ENCODE data around the gene GPC5. TPM values are rescaled to one million over a fixed set of nuclear protein-coding genes. Genes with fewer than 3 reads are reported as not detected.

The GPC5 gene
- total and polyA plus RNA-seq, 3 experiments from 2014 or later = 0.08 to 0.39 (median 0.13) TPM

GRCh38 chr13:91962946-91963345 is 564.5 kb downstream of the GPC5 start:
- no peaks in the 10 kb centered on the region for H3K4me1 ChIP-seq (ENCODE audit: insufficient read depth, low read length)
- no peaks in the 10 kb centered on the region for H3K27me3 ChIP-seq (ENCODE audit: insufficient read depth, low read length, poor library complexity, severe bottlenecking)
- H3K4me1 Mint-ChIP-seq = no peaks in the 10 kb centered on the region
- POLR2A ChIA-PET = no interaction called here
- no peaks in the 10 kb centered on the region for H3K36me3 Mint-ChIP-seq
- no peaks in the 10 kb centered on the region for H3K9me3 ChIP-seq (ENCODE audit: low read length)
- H3K27me3 Mint-ChIP-seq = no peaks in the 10 kb centered on the region
- CTCF ChIA-PET = no interaction called here
- H3K27ac Mint-ChIP-seq = no peak overlapping the region
- no peak overlapping the region for H3K4me3 Mint-ChIP-seq
- no peaks in the 10 kb centered on the region for H3K36me3 ChIP-seq (ENCODE audit: insufficient read depth, low read length)
- no peak for DNase-seq
- no peak overlapping the region for H3K27ac ChIP-seq (ENCODE audit: low read depth, low read length)
- peaks cover 2 to 39% (median 5%) of the 10 kb centered on the region in 5 donors for H3K9me3 Mint-ChIP-seq
- no peak overlapping the region for H3K4me3 ChIP-seq (ENCODE audit: low read length)

DNA sequence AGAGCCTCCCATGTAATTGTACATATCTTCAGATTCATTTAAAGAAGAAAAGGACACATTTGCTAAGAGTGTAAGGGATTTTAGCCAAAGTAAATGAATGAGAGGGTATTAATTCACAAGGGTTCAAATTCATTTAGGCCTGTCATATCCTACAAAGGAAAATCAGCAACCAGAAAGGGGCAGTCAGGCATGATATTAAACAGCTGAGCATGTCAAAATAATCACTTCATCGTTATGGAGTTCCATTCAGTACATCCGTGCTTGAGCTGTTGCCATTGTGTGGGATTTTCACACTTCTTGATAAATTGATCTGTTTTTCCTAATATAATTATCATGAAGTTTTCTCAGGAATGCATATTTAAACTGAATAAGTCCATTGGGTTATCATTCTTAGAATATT is 567.1 kb downstream of the GPC5 start:
- Mint-ChIP-seq H3K27me3 (no peaks in the 10 kb centered on the region), H3K27ac (no peak overlapping the region), H3K36me3 (no peaks in the 10 kb centered on the region), H3K9me3 (peaks cover 2 to 34% (median 6%) of the 10 kb centered on the region in 5 donors), H3K4me1 (no peaks in the 10 kb centered on the region), H3K4me3 (no peak overlapping the region)
- Histone ChIP-seq H3K4me3 (ENCODE audit: low read length) (no peak overlapping the region), H3K9me3 (ENCODE audit: low read length) (no peaks in the 10 kb centered on the region), H3K36me3 (ENCODE audit: insufficient read depth, low read length) (no peaks in the 10 kb centered on the region), H3K4me1 (ENCODE audit: insufficient read depth, low read length) (no peaks in the 10 kb centered on the region), H3K27ac (ENCODE audit: low read depth, low read length) (no peak overlapping the region), H3K27me3 (ENCODE audit: insufficient read depth, low read length, poor library complexity, severe bottlenecking) (no peaks in the 10 kb centered on the region)
- ChIA-PET CTCF (no interaction called here), POLR2A (no interaction called here)
- DNase-seq = no peak

DNA sequence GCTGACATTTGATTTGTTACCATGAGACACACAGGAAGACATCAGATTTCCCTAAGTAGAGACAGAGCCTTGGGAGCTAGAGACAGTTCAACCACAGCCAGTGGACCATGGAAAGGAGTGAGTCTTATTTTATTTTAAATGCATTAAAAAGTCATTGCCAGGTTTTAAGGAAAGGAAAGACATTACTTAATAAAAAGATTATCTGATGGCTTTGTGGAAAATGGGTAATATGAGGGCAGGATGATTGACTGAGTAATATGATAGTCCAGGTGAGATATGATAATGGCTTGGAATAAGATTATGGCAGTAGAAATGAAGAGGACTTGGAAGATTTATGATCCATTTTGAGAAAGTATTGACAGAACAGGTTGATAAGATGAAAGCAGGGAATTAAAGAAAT is 580.1 kb downstream of the GPC5 start:
- no peaks in the 10 kb centered on the region for H3K4me1 ChIP-seq (ENCODE audit: insufficient read depth, low read length)
- no peak for DNase-seq
- Mint-ChIP-seq H3K27me3 (no peaks in the 10 kb centered on the region), H3K9me3 (peaks cover 8 to 18% (median 10%) of the 10 kb centered on the region in 5 donors), H3K36me3 (no peaks in the 10 kb centered on the region), H3K4me1 (no peaks in the 10 kb centered on the region), H3K4me3 (no peak overlapping the region), H3K27ac (no peak overlapping the region)
- no peaks in the 10 kb centered on the region for H3K9me3 ChIP-seq (ENCODE audit: low read length)
- no peaks in the 10 kb centered on the region for H3K36me3 ChIP-seq (ENCODE audit: insufficient read depth, low read length)
- no peak overlapping the region for H3K27ac ChIP-seq (ENCODE audit: low read depth, low read length)
- CTCF ChIA-PET = no interaction called here
- no peaks in the 10 kb centered on the region for H3K27me3 ChIP-seq (ENCODE audit: insufficient read depth, low read length, poor library complexity, severe bottlenecking)
- no peak overlapping the region for H3K4me3 ChIP-seq (ENCODE audit: low read length)
- POLR2A ChIA-PET = no interaction called here

DNA sequence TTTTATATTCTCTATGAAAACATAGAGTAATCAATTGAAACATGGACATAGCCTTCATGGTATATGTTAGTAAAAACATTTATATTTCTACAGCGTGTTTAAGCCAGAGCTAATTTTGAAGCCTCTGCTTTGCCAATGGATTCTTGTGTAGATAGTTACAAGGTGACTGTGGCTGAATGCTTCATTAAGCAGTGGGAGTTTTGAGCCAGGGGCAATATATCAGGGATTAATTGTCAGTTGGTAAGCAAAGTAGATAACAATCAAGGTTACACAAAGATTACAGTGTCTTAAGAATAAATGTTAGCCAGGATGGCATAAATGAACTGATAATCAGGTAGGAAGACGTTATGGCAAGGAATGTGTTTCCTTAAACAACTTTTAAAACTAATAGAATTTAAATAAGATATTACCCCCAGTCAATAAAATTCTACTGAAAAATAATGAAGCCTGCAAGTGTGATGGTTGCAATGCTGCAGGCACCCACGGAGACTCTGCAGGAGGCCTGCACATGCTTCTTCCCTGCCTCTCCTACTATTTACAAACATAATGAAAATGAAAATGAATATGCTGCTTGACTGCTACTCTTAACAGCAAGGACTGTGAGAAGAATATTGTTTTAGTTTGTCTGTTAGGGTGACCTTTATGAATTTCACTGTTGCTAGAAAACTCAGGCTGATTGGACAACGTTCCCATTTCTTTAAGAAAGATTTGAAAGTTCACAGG is 588.5 kb downstream of the GPC5 start:
- no peak overlapping the region for H3K4me3 Mint-ChIP-seq
- POLR2A ChIA-PET = no interaction called here

DNA sequence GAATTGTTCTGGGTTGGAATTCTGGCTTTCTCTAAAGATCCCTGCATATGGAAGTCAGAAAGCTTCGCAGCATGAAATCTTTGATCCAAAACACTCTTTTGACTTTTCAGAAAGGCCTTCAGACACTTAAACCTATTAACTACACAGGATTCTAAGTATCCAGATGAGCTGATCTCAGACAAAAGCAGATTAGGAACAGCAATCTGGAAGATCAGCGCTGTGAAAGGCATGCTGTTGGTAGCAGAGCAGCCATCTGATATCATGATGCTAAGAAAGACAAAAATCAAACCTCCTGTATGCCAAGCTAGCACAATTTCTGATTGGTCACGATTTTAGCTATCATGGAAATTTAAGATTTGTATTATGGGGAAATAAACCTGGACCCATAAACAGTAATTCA is 589.9 kb downstream of the GPC5 start:
- Mint-ChIP-seq H3K27ac (no peak overlapping the region), H3K4me3 (no peak overlapping the region), H3K27me3 (no peaks in the 10 kb centered on the region), H3K4me1 (no peaks in the 10 kb centered on the region), H3K36me3 (no peaks in the 10 kb centered on the region), H3K9me3 (peaks cover 0 to 10% (median 0%) of the 10 kb centered on the region in 5 donors)
- no peaks in the 10 kb centered on the region for H3K9me3 ChIP-seq (ENCODE audit: low read length)
- DNase-seq = no peak
- H3K4me3 ChIP-seq (ENCODE audit: low read length) = no peak overlapping the region
- H3K27ac ChIP-seq (ENCODE audit: low read depth, low read length) = no peak overlapping the region
- ChIA-PET CTCF (no interaction called here), POLR2A (no interaction called here)
- no peaks in the 10 kb centered on the region for H3K4me1 ChIP-seq (ENCODE audit: insufficient read depth, low read length)
- no peaks in the 10 kb centered on the region for H3K36me3 ChIP-seq (ENCODE audit: insufficient read depth, low read length)
- no peaks in the 10 kb centered on the region for H3K27me3 ChIP-seq (ENCODE audit: insufficient read depth, low read length, poor library complexity, severe bottlenecking)

More for the DNA sequence above, 588.5 kb downstream of the GPC5 start:
- Histone ChIP-seq H3K9me3 (ENCODE audit: low read length) (no peaks in the 10 kb centered on the region), H3K4me1 (ENCODE audit: insufficient read depth, low read length) (no peaks in the 10 kb centered on the region), H3K27ac (ENCODE audit: low read depth, low read length) (no peak overlapping the region), H3K4me3 (ENCODE audit: low read length) (no peak overlapping the region), H3K36me3 (ENCODE audit: insufficient read depth, low read length) (no peaks in the 10 kb centered on the region), H3K27me3 (ENCODE audit: insufficient read depth, low read length, poor library complexity, severe bottlenecking) (no peaks in the 10 kb centered on the region)
- H3K27ac Mint-ChIP-seq = no peak overlapping the region
- CTCF ChIA-PET = no interaction called here
- H3K27me3 Mint-ChIP-seq = no peaks in the 10 kb centered on the region
- no peaks in the 10 kb centered on the region for H3K4me1 Mint-ChIP-seq
- DNase-seq = no peak
- H3K9me3 Mint-ChIP-seq = peaks cover 0 to 10% (median 3%) of the 10 kb centered on the region in 5 donors
- no peaks in the 10 kb centered on the region for H3K36me3 Mint-ChIP-seq

DNA sequence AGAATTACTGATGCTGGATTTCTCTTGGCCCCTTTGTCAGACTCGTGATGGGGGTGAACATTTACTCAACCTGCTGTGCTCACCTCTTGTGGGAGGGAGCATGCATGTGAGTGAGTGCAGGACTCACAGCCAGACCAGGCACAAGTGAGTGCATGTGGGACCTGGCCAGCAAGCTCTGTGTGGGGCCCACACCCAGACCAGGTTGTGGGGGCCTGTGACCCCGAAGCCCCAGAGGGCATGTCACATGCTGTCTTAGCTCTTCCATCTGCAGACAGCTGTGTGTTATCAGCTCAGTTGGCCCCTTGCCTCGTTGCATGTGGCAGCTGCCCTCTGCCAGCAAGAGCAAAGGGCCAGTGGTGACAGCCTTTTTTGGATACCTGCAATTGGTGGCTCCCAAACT is 614.4 kb downstream of the GPC5 start:
- DNase-seq = no peak
- H3K27me3 ChIP-seq (ENCODE audit: insufficient read depth, low read length, poor library complexity, severe bottlenecking) = no peaks in the 10 kb centered on the region
- POLR2A ChIA-PET = no interaction called here
- CTCF ChIA-PET = no interaction called here
- no peaks in the 10 kb centered on the region for H3K9me3 ChIP-seq (ENCODE audit: low read length)
- no peaks in the 10 kb centered on the region for H3K36me3 Mint-ChIP-seq
- H3K27ac Mint-ChIP-seq = no peak overlapping the region
- no peaks in the 10 kb centered on the region for H3K36me3 ChIP-seq (ENCODE audit: insufficient read depth, low read length)
- no peaks in the 10 kb centered on the region for H3K4me1 ChIP-seq (ENCODE audit: insufficient read depth, low read length)
- no peak overlapping the region for H3K27ac ChIP-seq (ENCODE audit: low read depth, low read length)
- H3K4me3 ChIP-seq (ENCODE audit: low read length) = no peak overlapping the region
- no peak overlapping the region for H3K4me3 Mint-ChIP-seq
- no peaks in the 10 kb centered on the region for H3K4me1 Mint-ChIP-seq
- H3K9me3 Mint-ChIP-seq = peaks cover 0 to 20% (median 6%) of the 10 kb centered on the region in 5 donors
- H3K27me3 Mint-ChIP-seq = no peaks in the 10 kb centered on the region

DNA sequence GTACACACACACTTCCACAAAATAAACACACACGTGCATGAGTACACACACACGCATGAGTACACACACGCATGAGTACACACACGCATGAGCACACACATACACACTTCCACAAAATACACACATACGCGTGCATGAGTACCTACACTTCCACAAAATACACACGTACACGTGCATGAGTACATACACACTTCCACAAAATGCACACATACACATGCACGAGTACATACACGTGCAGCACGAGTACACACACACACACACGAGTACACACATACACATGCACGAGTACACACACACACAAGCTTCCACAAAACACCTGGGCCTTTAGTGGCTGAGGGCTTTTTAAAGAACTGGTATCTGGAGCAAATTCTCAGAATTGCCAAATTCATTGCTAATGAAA is 619.3 kb downstream of the GPC5 start:
- no peaks in the 10 kb centered on the region for H3K27me3 Mint-ChIP-seq
- H3K36me3 ChIP-seq (ENCODE audit: insufficient read depth, low read length) = no peaks in the 10 kb centered on the region
- H3K4me3 ChIP-seq (ENCODE audit: low read length) = no peak overlapping the region
- H3K27me3 ChIP-seq (ENCODE audit: insufficient read depth, low read length, poor library complexity, severe bottlenecking) = no peaks in the 10 kb centered on the region
- no peak overlapping the region for H3K27ac Mint-ChIP-seq
- no peak overlapping the region for H3K4me3 Mint-ChIP-seq
- CTCF ChIA-PET = no interaction called here
- peaks cover 0 to 15% (median 4%) of the 10 kb centered on the region in 5 donors for H3K9me3 Mint-ChIP-seq
- POLR2A ChIA-PET = no interaction called here
- no peak for DNase-seq
- no peak overlapping the region for H3K27ac ChIP-seq (ENCODE audit: low read depth, low read length)
- no peaks in the 10 kb centered on the region for H3K9me3 ChIP-seq (ENCODE audit: low read length)
- no peaks in the 10 kb centered on the region for H3K36me3 Mint-ChIP-seq
- H3K4me1 ChIP-seq (ENCODE audit: insufficient read depth, low read length) = no peaks in the 10 kb centered on the region
- no peaks in the 10 kb centered on the region for H3K4me1 Mint-ChIP-seq

GRCh38 chr13:92028695-92029094 is 630.3 kb downstream of the GPC5 start:
- H3K27ac Mint-ChIP-seq = no peak overlapping the region
- no peaks in the 10 kb centered on the region for H3K36me3 Mint-ChIP-seq
- no peaks in the 10 kb centered on the region for H3K4me1 Mint-ChIP-seq
- H3K4me3 Mint-ChIP-seq = no peak overlapping the region
- H3K27me3 Mint-ChIP-seq = no peaks in the 10 kb centered on the region
- ChIA-PET CTCF (no interaction called here), POLR2A (no interaction called here)
- H3K4me3 ChIP-seq (ENCODE audit: low read length) = no peak overlapping the region
- peaks cover 3 to 20% (median 10%) of the 10 kb centered on the region in 5 donors for H3K9me3 Mint-ChIP-seq
- no peak for DNase-seq
- H3K36me3 ChIP-seq (ENCODE audit: insufficient read depth, low read length) = no peaks in the 10 kb centered on the region
- no peaks in the 10 kb centered on the region for H3K9me3 ChIP-seq (ENCODE audit: low read length)
- H3K27ac ChIP-seq (ENCODE audit: low read depth, low read length) = no peak overlapping the region
- H3K4me1 ChIP-seq (ENCODE audit: insufficient read depth, low read length) = no peaks in the 10 kb centered on the region
- H3K27me3 ChIP-seq (ENCODE audit: insufficient read depth, low read length, poor library complexity, severe bottlenecking) = no peaks in the 10 kb centered on the region
